Naive thymus-derived CD4-positive, alpha-beta T cell (primary cell): ENCODE data around the gene DIAPH2. TPM values are rescaled to one million over a fixed set of nuclear protein-coding genes. Genes with fewer than 3 reads are reported as not detected.

Experiments
- ATAC-seq: fragments of 150-1000 bp; cut with Tn5 transposase; 2 replicates; pipeline ENCODE4 v1.10.0; 2021; ENCODE audit warnings: mild to moderate bottlenecking, moderate library complexity
- CTCF ChIA-PET: fragments of 350-600 bp; sonication (Branson Sonifier 250); formaldehyde crosslinking; loops from one replicate; lab custom pipeline; 2021; ENCODE audit warnings: antibody characterized with exemption; lab: Charles Lee
- POLR2A ChIA-PET: fragments of 350-600 bp; sonication (Branson Sonifier 250); formaldehyde crosslinking; loops from one replicate; lab custom pipeline; 2021; ENCODE audit warnings: antibody characterized with exemption, inconsistent platforms; lab: Charles Lee
- DNase-seq, 9 donors: peaks; one replicate each; pipeline versions ENCODE4 v3.0.0 to v3.0.0-alpha.2; 2020 to 2022; ENCODE audit warnings: mixed read lengths in 1 of 9
- H3K27ac ChIP-seq: one replicate; pipeline ENCODE4 v1.7.0; 2013; ENCODE audit warnings: mild to moderate bottlenecking, low read depth, low read length, moderate library complexity
- H3K27me3 ChIP-seq, 2 donors: one replicate each; pipeline ENCODE4 v1.7.0; 2013; ENCODE audit warnings: low read length in 2 of 2, mild to moderate bottlenecking in 2 of 2, moderate library complexity in 2 of 2; ENCODE audit not compliant: control insufficient read depth in 2 of 2, insufficient read depth in 2 of 2
- H3K36me3 ChIP-seq, 3 experiments: 1 replicate in 2 of 3; 2 replicates in 1 of 3; pipeline ENCODE4 v1.7.0; 2013; ENCODE audit warnings: low read length in 3 of 3, mild to moderate bottlenecking in 3 of 3, moderate library complexity in 1 of 3; ENCODE audit not compliant: insufficient read depth in 3 of 3, control insufficient read depth in 2 of 3
- H3K4me1 ChIP-seq, 2 donors: one replicate each; pipeline ENCODE4 v1.7.0; 2013; ENCODE audit warnings: low read length in 2 of 2, mild to moderate bottlenecking in 2 of 2, moderate library complexity in 1 of 2; ENCODE audit not compliant: control insufficient read depth in 2 of 2, insufficient read depth in 2 of 2
- H3K4me3 ChIP-seq: 2 replicates; pipeline ENCODE4 v1.7.0; 2013; ENCODE audit warnings: mild to moderate bottlenecking, low read length
- H3K9me3 ChIP-seq, 3 experiments: 1 replicate in 2 of 3; 2 replicates in 1 of 3; pipeline ENCODE4 v1.7.0; 2013; ENCODE audit warnings: low read length in 3 of 3; ENCODE audit not compliant: control insufficient read depth in 2 of 3
- H3K27ac Mint-ChIP-seq, 9 donors: one replicate each; pipeline ENCODE4 v1.8.0; 2020 to 2022; ENCODE audit warnings: mixed read lengths in 9 of 9, mild to moderate bottlenecking in 8 of 9, moderate library complexity in 5 of 9, inconsistent platforms in 2 of 9
- H3K27me3 Mint-ChIP-seq, 5 donors: one replicate each; pipeline ENCODE4 v1.8.0; 2021 to 2022; ENCODE audit warnings: mixed read lengths in 5 of 5, mild to moderate bottlenecking in 1 of 5
- H3K36me3 Mint-ChIP-seq, 5 donors: one replicate each; pipeline ENCODE4 v1.8.0; 2020 to 2022; ENCODE audit warnings: mixed read lengths in 5 of 5, mild to moderate bottlenecking in 3 of 5, inconsistent platforms in 1 of 5
- H3K4me1 Mint-ChIP-seq, 7 donors: one replicate each; pipeline ENCODE4 v1.8.0; 2020 to 2022; ENCODE audit warnings: mixed read lengths in 7 of 7, mild to moderate bottlenecking in 3 of 7, inconsistent platforms in 1 of 7
- H3K4me3 Mint-ChIP-seq, 10 donors: one replicate each; pipeline ENCODE4 v1.8.0; 2020 to 2022; ENCODE audit warnings: mild to moderate bottlenecking in 10 of 10, mixed read lengths in 10 of 10, moderate library complexity in 6 of 10, inconsistent platforms in 2 of 10
- H3K9me3 Mint-ChIP-seq, 11 donors: one replicate each; pipeline ENCODE4 v1.8.0; 2020 to 2022; ENCODE audit warnings: mixed read lengths in 11 of 11, mild to moderate bottlenecking in 4 of 11, inconsistent platforms in 1 of 11, moderate library complexity in 1 of 11
- intact Hi-C, 2 donors: fragments of 100-400 bp; cut with micrococcal nuclease; formaldehyde crosslinking; loops; one replicate each; pipeline ENCODE4 v1.15.1; 2023
- polyA plus RNA-seq, 2 donors: library from polyadenylated mRNA; unstranded; fragments of 300-500 nt; fragmentation: Illumina TruSeq; gene quantifications; one replicate each; pipeline ENCODE4 v1.2.3, GENCODE V29; 2021
- total RNA-seq, 6 experiments: library from RNA in 5 of 6; stranded (reverse) in 5 of 6; gene quantifications; 1 replicate in 5 of 6; 2 replicates in 1 of 6; pipeline ENCODE4 v1.2.3 and lab custom pipeline; 2021 to 2026

Gene DIAPH2
- total and polyA plus RNA-seq, 7 experiments from 2014 or later, result 4.2 to 23.9 (median 6.9) TPM

GRCh38 chrX:97597954-97598353 lies 913.3 kb downstream of the DIAPH2 start:
- no peaks in the 10 kb centered on the region for H3K27me3 Mint-ChIP-seq
- peaks cover 0 to 8% (median 3%) of the 10 kb centered on the region in 5 donors for H3K36me3 Mint-ChIP-seq
- H3K4me1 Mint-ChIP-seq, result peaks cover 0 to 11% (median 7%) of the 10 kb centered on the region in 7 donors
- ChIA-PET CTCF (no interaction called here), POLR2A (no interaction called here)
- no peaks in the 10 kb centered on the region for H3K9me3 Mint-ChIP-seq
- Histone ChIP-seq H3K36me3 (no peaks in the 10 kb centered on the region), H3K4me3 (no peak overlapping the region), H3K27me3 (no peaks in the 10 kb centered on the region), H3K9me3 (no peaks in the 10 kb centered on the region), H3K27ac (no peak overlapping the region), H3K4me1 (no peaks in the 10 kb centered on the region)
- ATAC-seq, result peak; percentile 52
- peak overlapping the region in 4 of 10 donors; percentile 21 to 41 (median 33) for H3K4me3 Mint-ChIP-seq
- intact Hi-C loops, result no loop called here
- peak in 4 of 9 donors; percentile 0 to 5 (median 2) for DNase-seq
- H3K27ac Mint-ChIP-seq, result peak overlapping the region in 5 of 9 donors; percentile 2 to 80 (median 39)

GRCh38 chrX:97602465-97603258 lies 918.0 kb downstream of the DIAPH2 start:
- Histone ChIP-seq H3K4me3 (no peak overlapping the region), H3K9me3 (no peaks in the 10 kb centered on the region), H3K27ac (no peak overlapping the region), H3K4me1 (no peaks in the 10 kb centered on the region), H3K27me3 (no peaks in the 10 kb centered on the region), H3K36me3 (no peaks in the 10 kb centered on the region)
- intact Hi-C loops, result no loop called here
- Mint-ChIP-seq H3K36me3 (peaks cover 0 to 10% (median 3%) of the 10 kb centered on the region in 5 donors), H3K4me3 (no peak overlapping the region), H3K27ac (no peak overlapping the region), H3K4me1 (peaks cover 0 to 10% (median 7%) of the 10 kb centered on the region in 7 donors), H3K27me3 (no peaks in the 10 kb centered on the region), H3K9me3 (no peaks in the 10 kb centered on the region)
- no peak for DNase-seq
- no peak for ATAC-seq
- CTCF ChIA-PET, result no interaction called here
- POLR2A ChIA-PET, result no interaction called here

- no peaks in the 10 kb centered on the region for H3K4me1 ChIP-seq
- H3K36me3 ChIP-seq, result no peaks in the 10 kb centered on the region
- Mint-ChIP-seq H3K4me1 (no peaks in the 10 kb centered on the region), H3K9me3 (no peaks in the 10 kb centered on the region), H3K27me3 (no peaks in the 10 kb centered on the region), H3K4me3 (no peak overlapping the region), H3K27ac (no peak overlapping the region), H3K36me3 (peaks cover 0 to 4% (median 0%) of the 10 kb centered on the region in 5 donors)
- H3K9me3 ChIP-seq, result no peaks in the 10 kb centered on the region
- no peak for ATAC-seq
- ChIA-PET POLR2A (no interaction called here), CTCF (no interaction called here)
- H3K4me3 ChIP-seq, result no peak overlapping the region
- no peaks in the 10 kb centered on the region for H3K27me3 ChIP-seq
- H3K27ac ChIP-seq, result no peak overlapping the region
- intact Hi-C loops, result no loop called here
- DNase-seq, result no peak
Observed at GRCh38 chrX:97605271-97605670, 920.6 kb downstream of the DIAPH2 start.

GRCh38 chrX:97609357-97609756 lies 924.7 kb downstream of the DIAPH2 start:
- DNase-seq, result no peak
- Mint-ChIP-seq H3K9me3 (no peaks in the 10 kb centered on the region), H3K27me3 (no peaks in the 10 kb centered on the region), H3K27ac (no peak overlapping the region), H3K36me3 (no peaks in the 10 kb centered on the region), H3K4me1 (no peaks in the 10 kb centered on the region), H3K4me3 (no peak overlapping the region)
- no peaks in the 10 kb centered on the region for H3K27me3 ChIP-seq
- no peak overlapping the region for H3K4me3 ChIP-seq
- no peaks in the 10 kb centered on the region for H3K4me1 ChIP-seq
- no peaks in the 10 kb centered on the region for H3K36me3 ChIP-seq
- H3K9me3 ChIP-seq, result no peaks in the 10 kb centered on the region
- intact Hi-C loops, result no loop called here
- no peak for ATAC-seq
- CTCF ChIA-PET, result no interaction called here
- H3K27ac ChIP-seq, result no peak overlapping the region
- POLR2A ChIA-PET, result no interaction called here

- Mint-ChIP-seq H3K27ac (no peak overlapping the region), H3K27me3 (no peaks in the 10 kb centered on the region), H3K4me3 (no peak overlapping the region), H3K36me3 (no peaks in the 10 kb centered on the region), H3K9me3 (no peaks in the 10 kb centered on the region), H3K4me1 (no peaks in the 10 kb centered on the region)
- intact Hi-C loops, result no loop called here
- ChIA-PET POLR2A (no interaction called here), CTCF (no interaction called here)
- Histone ChIP-seq H3K27ac (no peak overlapping the region), H3K4me1 (no peaks in the 10 kb centered on the region), H3K4me3 (no peak overlapping the region), H3K27me3 (no peaks in the 10 kb centered on the region), H3K36me3 (no peaks in the 10 kb centered on the region), H3K9me3 (no peaks in the 10 kb centered on the region)
- DNase-seq, result no peak
- ATAC-seq, result no peak
Observed at GRCh38 chrX:97609938-97610337, 925.3 kb downstream of the DIAPH2 start.

GRCh38 chrX:97616883-97617530 lies 932.4 kb downstream of the DIAPH2 start:
- ATAC-seq, result peak; percentile 64
- no peaks in the 10 kb centered on the region for H3K36me3 Mint-ChIP-seq
- H3K27me3 Mint-ChIP-seq, result peaks cover 0 to 5% (median 0%) of the 10 kb centered on the region in 5 donors
- intact Hi-C loops, result no loop called here
- POLR2A ChIA-PET, result no interaction called here
- CTCF ChIA-PET, result no interaction called here
- H3K9me3 ChIP-seq, result no peaks in the 10 kb centered on the region
- no peak overlapping the region for H3K27ac Mint-ChIP-seq
- no peaks in the 10 kb centered on the region for H3K4me1 Mint-ChIP-seq
- H3K4me3 Mint-ChIP-seq, result no peak overlapping the region
- peaks cover 0 to under 1% (median 0%) of the 10 kb centered on the region in 11 donors for H3K9me3 Mint-ChIP-seq
- H3K4me1 ChIP-seq, result no peaks in the 10 kb centered on the region
- H3K27me3 ChIP-seq, result no peaks in the 10 kb centered on the region
- H3K27ac ChIP-seq, result no peak overlapping the region
- H3K4me3 ChIP-seq, result no peak overlapping the region
- DNase-seq, result no peak
- no peaks in the 10 kb centered on the region for H3K36me3 ChIP-seq
